ENCODE measurements around the gene LHPP. TPM values are rescaled to one million over a fixed set of nuclear protein-coding genes. Genes with fewer than 3 reads are reported as not detected.

LHPP gene
- total and polyA plus RNA-seq, 3 donors from 2014 or later: 34.2 to 46.0 (median 45.0) TPM

DNA sequence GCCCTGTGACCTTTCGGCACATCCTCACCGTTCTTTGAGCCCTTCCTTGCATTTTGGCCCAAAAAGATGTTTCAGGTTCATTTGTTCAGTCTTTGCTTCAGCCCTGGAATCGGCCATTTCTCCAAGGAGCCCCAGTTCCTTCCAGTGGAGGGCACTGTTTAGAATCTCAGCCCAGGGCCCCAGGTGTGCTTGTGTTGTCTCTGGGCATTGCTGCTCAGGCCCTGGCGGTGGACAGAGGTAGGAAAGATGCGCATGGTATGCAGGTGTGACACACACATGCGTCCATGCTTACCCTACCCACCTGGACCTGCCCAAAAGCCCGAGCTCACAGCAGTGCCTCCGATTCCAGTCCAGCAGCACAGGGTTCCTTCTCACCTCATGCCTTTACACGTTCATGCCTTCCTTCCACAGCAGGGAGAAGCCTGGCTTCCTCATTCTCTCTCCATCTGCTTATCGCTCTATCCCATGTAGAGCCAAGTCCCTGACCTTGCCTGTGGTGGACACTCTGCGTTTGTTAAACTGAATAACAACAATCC lies 70.6 kb downstream of the LHPP start:
- 57 to 71% methylated on average over 11 of the region's 11 CpGs for WGBS, 2 donors
- no peaks in the 10 kb centered on the region for H3K9me3 ChIP-seq
- H3K4me3 ChIP-seq: no peak overlapping the region
- no peak for DNase-seq
- H3K27me3 ChIP-seq: no peaks in the 10 kb centered on the region
- H3K36me3 ChIP-seq (ENCODE audit: low read depth, missing control alignments): no peaks in the 10 kb centered on the region
- H3K4me1 ChIP-seq: peaks cover 48% of the 10 kb centered on the region
- H3K27ac ChIP-seq: no peak overlapping the region
- intact Hi-C loops (cut with DNase I; ENCODE audit: low total_unique reads): loop anchor here (10.0 kb wide), 1 partner anchor 293 kb away; no protein-coding TSS in a partner anchor
- no peak for TF ChIP-seq POLR2A (IDR thresholded peaks at IDR 0.05)
- TF ChIP-seq, protein P1, sequence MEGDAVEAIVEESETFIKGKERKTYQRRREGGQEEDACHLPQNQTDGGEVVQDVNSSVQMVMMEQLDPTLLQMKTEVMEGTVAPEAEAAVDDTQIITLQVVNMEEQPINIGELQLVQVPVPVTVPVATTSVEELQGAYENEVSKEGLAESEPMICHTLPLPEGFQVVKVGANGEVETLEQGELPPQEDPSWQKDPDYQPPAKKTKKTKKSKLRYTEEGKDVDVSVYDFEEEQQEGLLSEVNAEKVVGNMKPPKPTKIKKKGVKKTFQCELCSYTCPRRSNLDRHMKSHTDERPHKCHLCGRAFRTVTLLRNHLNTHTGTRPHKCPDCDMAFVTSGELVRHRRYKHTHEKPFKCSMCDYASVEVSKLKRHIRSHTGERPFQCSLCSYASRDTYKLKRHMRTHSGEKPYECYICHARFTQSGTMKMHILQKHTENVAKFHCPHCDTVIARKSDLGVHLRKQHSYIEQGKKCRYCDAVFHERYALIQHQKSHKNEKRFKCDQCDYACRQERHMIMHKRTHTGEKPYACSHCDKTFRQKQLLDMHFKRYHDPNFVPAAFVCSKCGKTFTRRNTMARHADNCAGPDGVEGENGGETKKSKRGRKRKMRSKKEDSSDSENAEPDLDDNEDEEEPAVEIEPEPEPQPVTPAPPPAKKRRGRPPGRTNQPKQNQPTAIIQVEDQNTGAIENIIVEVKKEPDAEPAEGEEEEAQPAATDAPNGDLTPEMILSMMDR (IDR thresholded peaks at IDR 0.05): peak in 1 of 3 experiments; percentile 12

DNA sequence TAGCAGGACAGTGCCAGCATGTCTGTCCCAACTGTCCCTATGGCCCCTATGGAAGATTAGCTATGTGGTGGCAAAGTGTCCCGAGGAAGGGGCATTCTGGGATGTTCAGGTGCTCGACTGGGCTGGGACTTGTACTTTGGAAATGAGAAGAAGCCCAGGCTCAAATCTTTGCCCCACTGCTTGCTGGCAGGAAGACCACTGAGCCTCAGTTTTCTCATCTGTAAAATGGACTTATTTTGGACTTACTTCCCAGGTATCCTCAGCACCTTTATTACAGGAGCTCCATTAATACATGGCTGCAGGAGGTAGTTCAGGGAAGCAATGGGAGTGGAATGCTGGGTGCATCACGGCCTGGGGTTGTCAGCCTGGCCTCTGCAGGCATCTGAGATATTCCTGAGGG lies 71.2 kb downstream of the LHPP start:
- no peaks in the 10 kb centered on the region for H3K36me3 ChIP-seq (ENCODE audit: low read depth, missing control alignments)
- intact Hi-C loops (cut with DNase I; ENCODE audit: low total_unique reads): loop anchor here (10.0 kb wide), 1 partner anchor 292 kb away; no protein-coding TSS in a partner anchor
- TF ChIP-seq, protein P1 (IDR thresholded peaks at IDR 0.05): no peak
- TF ChIP-seq POLR2A (IDR thresholded peaks at IDR 0.05): no peak
- H3K27me3 ChIP-seq: no peaks in the 10 kb centered on the region
- peaks cover 48% of the 10 kb centered on the region for H3K4me1 ChIP-seq
- DNase-seq: no peak
- 80% methylated on average over 3 of the region's 3 CpGs for WGBS, 2 donors
- H3K9me3 ChIP-seq: no peaks in the 10 kb centered on the region
- H3K27ac ChIP-seq: no peak overlapping the region
- no peak overlapping the region for H3K4me3 ChIP-seq

DNA sequence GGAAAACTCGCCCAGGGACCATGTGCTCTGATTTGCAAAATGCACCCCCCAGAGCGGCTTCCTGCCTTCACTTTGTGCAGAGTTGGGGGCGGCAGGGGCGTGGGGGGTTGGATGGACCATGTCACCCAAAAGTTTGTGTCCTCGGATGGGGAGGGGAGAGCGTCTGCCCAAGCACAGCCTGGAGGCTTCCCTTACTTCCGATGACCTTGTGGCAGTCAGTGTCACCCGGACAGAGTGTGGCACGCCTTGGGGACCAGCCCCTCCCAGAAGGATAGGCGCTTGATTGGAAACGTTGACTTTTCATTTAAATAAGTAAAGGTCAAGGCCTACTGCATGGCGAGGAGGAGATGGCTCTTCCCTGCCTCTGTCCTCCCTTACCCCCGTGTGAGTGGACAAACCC lies 71.6 kb downstream of the LHPP start:
- Histone ChIP-seq H3K27me3 (no peaks in the 10 kb centered on the region), H3K4me1 (peaks cover 50% of the 10 kb centered on the region), H3K36me3 (ENCODE audit: low read depth, missing control alignments) (no peaks in the 10 kb centered on the region), H3K4me3 (no peak overlapping the region), H3K27ac (no peak overlapping the region), H3K9me3 (no peaks in the 10 kb centered on the region)
- no peak for TF ChIP-seq POLR2A (IDR thresholded peaks at IDR 0.05)
- TF ChIP-seq, protein P1 (IDR thresholded peaks at IDR 0.05): no peak
- intact Hi-C loops (cut with DNase I; ENCODE audit: low total_unique reads): loop anchor here (10.0 kb wide), 1 partner anchor 292 kb away; no protein-coding TSS in a partner anchor
- 83 to 92% methylated on average over 4 to 13 of the region's 13 CpGs for WGBS, 2 donors
- no peak for DNase-seq

DNA sequence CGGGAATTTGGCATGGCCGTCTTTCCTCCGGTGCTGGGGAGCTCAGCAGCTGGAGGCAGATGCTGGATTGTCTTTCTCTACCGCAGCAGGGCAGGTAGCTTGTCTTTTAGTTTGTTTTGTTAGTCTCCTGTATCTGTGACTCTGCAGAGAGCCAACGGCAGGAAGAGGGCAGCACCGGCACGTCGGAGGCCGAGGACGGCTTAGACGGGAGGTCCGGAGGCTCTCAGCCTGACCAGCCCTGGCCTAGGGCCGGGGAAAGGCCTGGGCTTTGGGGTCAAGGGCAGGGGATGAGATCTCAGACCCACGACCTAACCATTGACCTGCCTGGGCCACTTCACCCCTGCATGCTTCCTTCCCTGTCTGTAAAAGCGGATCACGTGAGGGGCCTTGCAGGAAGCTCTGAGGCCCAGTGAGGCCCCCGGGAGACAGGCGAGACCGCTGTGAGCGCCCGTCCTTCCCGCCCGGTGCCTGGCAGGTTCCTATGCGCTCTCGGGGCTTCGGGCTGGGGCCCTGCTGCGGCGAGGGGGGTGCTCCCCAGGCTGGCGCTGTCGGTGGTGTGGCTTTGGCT lies 72.7 kb downstream of the LHPP start:
- WGBS, 2 donors: 31 to 50% methylated on average over 12 to 30 of the region's 30 CpGs
- H3K9me3 ChIP-seq: no peaks in the 10 kb centered on the region
- no peaks in the 10 kb centered on the region for H3K36me3 ChIP-seq (ENCODE audit: low read depth, missing control alignments)
- H3K4me1 ChIP-seq: peaks cover 61% of the 10 kb centered on the region
- no peak overlapping the region for H3K4me3 ChIP-seq
- DNase-seq: peak; percentile 76
- no peaks in the 10 kb centered on the region for H3K27me3 ChIP-seq
- H3K27ac ChIP-seq: peak overlapping the region; percentile 34 to 52
- intact Hi-C loops (cut with DNase I; ENCODE audit: low total_unique reads): loop anchor here (10.0 kb wide), 1 partner anchor 290 kb away; no protein-coding TSS in a partner anchor
- TF ChIP-seq POLR2A (IDR thresholded peaks at IDR 0.05): no peak
- TF ChIP-seq, protein P1 (IDR thresholded peaks at IDR 0.05): peak in 2 of 3 experiments; percentile 48 to 79
